Measurements from ENCODE around the gene ZNF486.
"Not testable (repeated sequence)": the region's sequence is repeated elsewhere in the genome, so short reads cannot be mapped to it uniquely, and the experiment has no call there.

DNA sequence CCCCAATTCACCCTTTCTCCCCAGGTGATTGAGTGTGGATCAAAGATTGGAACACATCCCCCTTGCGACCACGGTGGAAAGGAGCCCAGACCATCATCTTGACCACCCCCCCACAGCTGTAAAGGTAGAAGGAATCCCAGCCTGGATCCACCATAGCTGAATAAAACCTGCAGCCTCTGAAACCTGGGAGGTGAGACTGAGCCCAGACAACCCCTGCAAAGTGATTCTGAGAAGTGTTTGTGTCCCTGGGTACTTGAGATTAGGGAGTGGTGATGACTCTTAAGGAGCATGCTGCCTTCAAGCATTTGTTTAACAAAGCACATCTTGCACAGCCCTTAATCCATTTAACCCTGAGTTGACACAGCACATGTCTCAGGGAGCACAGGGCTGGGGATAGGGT is 81.2 kb downstream of the ZNF486 start:
- TF ChIP-seq, protein P1, sequence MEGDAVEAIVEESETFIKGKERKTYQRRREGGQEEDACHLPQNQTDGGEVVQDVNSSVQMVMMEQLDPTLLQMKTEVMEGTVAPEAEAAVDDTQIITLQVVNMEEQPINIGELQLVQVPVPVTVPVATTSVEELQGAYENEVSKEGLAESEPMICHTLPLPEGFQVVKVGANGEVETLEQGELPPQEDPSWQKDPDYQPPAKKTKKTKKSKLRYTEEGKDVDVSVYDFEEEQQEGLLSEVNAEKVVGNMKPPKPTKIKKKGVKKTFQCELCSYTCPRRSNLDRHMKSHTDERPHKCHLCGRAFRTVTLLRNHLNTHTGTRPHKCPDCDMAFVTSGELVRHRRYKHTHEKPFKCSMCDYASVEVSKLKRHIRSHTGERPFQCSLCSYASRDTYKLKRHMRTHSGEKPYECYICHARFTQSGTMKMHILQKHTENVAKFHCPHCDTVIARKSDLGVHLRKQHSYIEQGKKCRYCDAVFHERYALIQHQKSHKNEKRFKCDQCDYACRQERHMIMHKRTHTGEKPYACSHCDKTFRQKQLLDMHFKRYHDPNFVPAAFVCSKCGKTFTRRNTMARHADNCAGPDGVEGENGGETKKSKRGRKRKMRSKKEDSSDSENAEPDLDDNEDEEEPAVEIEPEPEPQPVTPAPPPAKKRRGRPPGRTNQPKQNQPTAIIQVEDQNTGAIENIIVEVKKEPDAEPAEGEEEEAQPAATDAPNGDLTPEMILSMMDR (conservative IDR thresholded peaks at IDR 0.05 in 1 of 2, IDR thresholded peaks at IDR 0.05 in 1 of 2; ENCODE audit: extremely low read depth in 1 of 2, insufficient read depth in 1 of 2, low read depth in 1 of 2, low read length in 2 of 2), result not testable (repeated sequence)
- TF ChIP-seq EZH2 (IDR thresholded peaks at IDR 0.05; ENCODE audit: borderline replicate concordance, low read length), result not testable (repeated sequence)
